NCI-H345 (cell line): ENCODE results near the gene ARHGAP26.

Source experiments
- DNase-seq: peaks from one replicate; lab custom pipeline; 2025; lab: John Stamatoyannopoulos, UW

The ARHGAP26 gene

DNA sequence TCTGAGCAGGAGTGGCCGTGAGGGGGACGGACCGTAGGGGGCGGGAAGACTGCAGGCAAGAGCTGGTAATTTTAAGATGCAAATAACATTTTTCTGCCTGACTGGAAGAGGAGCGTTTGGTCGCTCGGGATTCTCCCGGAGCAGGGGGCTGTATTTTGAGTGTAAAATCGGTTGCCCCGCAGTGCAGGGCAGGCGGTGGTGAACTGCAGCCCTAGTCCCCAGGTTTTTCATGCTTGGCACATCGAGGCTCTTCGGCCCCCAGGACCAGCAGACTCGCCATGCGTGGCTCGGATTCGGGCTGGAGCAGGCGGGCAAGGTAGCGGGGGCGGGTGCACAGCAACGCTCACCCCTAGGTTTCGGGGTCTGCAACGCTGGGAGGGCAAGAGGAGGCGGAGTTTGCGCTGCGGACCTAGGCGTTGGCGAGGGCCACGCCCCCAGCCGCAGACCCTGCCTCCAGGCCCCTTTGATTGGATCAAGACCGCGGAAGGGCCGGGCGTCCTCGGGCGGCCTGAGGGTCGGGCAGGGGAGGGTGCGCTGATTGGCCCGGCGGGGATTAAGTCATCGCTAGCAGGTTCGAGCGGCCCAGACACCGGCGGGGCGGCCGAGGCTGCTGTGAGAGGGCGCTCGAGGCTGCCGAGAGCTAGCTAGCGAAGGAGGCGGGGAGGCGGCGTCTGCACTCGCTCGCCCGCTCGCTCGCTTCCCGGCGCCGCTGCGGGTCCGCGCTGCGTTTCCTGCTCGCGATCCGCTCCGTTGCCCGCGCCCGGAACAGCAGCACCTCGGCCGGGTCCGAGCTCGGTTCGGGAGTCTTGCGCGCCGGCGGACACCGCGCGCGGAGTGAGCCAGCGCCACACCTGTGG lies at the start of gene ARHGAP26:
Gene ARHGAP26 (plus strand): TSS at position 585 of the 857 bp plus-strand sequence. CDS start 385 bp downstream, outside the sequence.
- peak; percentile 98 for DNase-seq

DNA sequence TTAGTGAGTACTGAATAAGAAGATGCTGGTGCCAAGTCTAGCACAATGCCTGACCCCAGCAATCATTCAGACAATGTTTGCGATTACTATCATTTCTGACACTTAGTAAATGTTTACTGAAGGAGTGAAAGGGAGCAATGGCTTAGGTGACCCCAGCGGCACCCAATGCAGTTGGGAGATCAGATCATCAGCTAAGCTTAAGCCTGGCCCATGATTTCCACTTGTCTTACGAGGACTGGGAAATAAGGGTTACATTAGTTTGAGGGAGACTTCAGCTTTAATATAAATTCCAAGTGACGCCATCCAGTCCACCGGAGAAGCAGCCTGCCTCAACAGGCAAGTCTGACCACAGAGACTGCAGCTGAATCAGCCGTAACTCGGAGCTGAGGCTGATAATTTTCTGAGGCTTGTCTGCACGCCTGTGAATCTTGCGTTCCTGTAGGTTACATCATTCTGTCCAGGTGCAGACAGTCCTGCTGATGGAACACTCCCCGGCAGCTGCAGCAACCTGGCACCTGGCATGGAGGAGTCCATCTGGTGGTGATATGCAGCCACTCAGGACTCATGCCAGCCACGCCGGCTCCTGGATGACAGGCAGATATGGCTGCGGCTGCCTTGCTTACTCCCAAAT lies 49.4 kb upstream of the ARHGAP26 start:
- peak; percentile 86 for DNase-seq

GRCh38 chr5:142722146-142722545 lies 48.0 kb upstream of the ARHGAP26 start:
- no peak for DNase-seq

DNA sequence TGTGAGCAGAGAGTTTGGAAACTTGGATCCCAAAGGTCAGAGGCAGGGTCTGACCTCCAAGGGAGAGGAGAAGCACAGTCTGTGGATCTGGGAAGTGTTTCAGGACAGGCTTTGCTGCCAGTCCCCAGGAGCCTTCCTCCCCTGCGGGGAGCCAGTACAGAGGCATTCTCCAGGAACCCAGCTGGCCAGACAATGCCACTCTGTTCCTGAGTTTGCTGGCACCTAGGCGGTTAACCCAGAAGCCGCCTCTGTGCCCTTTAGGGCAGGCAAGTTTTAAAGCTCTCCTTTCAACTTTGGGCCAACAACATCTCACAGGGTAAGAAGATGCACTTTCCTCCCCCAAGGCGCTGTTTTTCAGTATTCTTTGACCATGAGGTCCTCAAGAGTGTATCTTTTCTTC lies 47.3 kb upstream of the ARHGAP26 start:
- DNase-seq: no peak

DNA sequence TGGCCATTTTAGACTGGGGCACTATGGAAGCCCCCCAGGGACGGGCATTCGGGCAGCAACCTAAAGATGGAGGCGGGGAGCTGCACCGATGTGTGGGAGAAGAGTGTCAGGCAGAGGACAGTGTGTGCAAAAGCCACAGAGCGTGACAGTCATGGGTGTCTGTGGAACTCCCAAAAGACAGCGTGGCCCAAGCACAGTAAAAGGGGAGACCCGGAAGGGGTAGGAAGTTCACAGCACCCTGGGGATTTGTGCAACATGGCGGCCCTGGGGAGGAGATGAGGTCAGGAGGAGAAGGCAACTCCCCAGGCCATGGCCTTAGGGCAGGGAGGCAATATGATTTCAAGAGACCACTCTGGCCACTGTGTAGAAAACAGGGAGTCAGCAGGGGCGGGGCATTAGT lies 45.4 kb upstream of the ARHGAP26 start:
- DNase-seq: no peak

- DNase-seq: no peak
These were observed 44.7 kb upstream of the ARHGAP26 start for GRCh38 chr5:142725231-142726187.

DNA sequence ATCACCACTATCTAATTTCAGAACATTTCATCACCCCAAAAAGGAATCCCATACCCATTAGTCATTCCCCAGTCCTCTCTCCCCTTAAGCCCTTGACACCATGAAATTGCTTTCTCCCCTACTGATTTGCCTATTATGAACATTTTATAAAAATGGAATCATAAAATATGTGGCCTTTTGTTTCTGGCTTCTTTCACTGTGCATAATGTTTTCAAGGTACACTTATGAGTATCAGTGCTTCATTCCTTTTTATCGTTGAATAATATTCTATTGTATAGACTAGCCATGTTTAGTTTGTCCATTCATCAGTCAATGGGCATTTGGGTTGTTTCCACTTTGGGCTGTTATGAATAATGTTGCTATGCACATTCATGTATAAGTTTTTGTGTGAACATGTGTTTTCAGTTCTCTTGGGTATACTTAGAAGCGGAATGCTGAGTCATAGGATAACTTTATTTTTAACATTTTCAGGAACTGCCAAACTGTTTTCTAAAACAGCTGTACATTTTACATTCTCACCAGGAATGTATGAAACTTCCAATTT lies 43.9 kb upstream of the ARHGAP26 start:
- no peak for DNase-seq

DNA sequence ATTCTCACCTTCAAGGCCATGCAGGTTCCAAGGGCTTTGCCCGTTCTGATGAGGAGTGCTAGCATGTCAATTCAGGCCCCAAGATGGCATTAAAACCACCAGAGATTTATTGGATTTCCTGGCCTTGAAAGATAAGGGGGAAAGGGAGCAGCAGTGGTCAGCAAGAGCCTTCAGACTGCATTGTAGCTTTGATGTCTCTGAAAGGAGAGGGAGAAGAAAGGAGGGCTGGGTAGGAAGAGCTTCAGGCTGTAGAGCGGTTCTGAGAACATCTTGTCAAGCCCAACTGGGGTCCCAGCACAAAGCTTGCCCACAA lies 42.5 kb upstream of the ARHGAP26 start:
- no peak for DNase-seq

DNA sequence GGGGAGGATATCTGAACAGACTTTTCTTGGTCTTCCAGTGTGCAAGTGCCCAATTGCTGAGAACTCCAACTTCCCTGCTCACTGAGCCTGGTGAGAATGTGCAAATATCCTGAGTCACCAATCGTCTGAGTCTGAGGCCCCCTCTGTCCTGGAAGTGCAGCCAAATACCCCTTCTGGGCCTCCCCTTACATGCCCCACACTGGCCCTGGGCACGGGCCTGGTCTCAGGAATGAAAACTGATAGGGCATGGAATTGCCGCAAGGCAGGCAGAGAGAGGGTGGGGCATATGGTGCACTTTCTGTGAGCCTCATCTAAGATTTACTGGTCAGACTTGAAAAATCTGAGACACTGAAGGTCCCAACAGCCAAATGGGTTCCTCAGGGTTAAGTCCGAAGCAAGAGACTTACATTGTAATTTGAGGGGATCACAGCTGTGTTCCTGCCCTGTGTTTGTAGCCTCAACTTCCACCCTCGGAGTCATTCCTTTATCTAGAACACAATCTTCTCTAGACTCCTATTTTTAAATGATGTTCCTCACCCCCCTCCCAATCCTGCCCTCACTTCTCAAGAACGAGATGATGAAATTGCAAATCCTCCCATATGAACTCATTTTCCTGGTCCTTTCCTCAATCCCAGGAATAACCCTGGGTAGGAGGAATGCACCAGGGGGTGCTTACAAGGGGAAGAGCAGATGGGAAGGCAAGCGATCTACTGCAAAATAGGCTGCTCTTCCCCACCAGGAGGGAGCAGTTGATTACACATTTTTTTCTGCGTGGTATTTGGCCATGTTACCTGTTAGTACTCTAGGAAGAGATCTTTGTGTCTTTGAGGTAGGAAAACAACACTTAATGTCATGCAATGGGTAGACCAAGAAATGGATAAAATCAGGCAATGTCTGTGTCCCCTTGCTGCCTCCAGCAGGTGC lies 34.6 kb upstream of the ARHGAP26 start:
- no peak for DNase-seq

DNA sequence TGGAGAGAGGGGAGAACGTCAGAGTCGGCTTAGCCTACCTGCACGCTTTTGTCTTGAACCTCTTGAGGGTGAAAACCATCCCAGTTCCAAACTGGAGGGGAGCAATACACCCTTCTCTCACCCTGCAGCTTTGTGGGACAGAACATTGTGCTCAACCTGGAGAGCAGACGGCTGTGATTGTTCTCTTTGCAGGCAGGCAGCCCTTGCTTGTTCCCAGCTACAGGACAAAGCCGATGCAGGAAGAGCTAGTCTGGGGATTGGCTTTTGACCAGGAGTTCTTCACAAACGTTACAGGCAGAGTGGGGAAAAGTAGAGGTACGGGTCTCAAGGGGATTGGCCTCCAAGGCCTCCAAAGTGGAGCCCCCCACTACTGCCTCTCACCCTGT lies 33.9 kb upstream of the ARHGAP26 start:
- DNase-seq: peak; percentile 15

DNA sequence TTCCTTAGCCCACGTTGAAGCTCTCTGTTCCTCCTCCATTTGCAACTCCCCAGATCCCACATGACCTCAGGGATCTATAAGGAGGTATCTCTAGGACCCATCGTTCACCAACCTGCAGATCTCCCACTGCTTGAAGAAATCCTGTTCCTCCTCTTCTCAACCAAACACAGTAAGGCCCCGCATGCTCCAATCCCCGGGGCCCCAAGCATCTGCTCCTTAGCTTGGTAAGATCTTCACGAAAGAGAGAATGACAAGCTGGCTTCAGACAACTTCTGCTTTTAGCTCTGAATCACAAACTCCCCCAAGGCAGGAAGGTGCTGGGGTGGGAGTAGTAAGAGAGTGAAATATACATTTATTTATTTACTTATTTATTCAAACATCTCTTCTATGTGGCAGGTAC lies 33.0 kb upstream of the ARHGAP26 start:
- DNase-seq: no peak

DNA sequence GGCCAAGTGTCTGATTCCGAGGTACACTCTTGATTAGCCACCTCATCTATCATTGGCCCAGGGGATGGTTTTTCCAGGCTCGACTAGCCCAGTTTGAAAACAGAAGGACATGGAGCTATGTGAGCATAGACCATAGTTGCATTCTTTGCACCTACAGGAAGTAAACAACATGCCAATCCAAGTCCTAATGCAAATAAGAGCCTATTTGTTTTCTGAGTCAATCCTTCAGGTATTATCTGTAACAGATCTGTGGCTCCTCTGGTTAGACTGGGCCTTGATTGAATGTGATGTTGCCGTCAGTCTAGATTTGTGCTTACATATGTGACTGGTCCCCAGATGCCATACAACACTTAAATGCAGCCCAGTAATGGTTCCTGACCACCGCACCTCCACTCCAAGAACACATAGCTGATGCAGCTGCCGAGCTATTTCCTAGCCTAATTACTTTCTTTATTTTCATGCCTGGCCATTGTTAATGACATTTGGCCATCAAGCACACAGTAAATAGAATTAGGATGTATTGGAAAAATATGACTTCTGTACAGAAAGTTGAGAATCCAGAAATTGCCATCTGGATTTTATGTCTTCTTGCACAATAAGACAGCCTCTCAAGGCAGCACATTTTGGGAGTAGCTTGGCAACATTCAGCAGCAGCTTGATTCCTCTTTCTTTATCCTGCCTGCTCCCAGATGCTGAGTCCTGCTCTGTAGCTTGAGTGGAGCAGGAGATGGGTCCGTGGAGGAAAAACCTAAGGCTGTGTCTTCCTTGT lies 29.5 kb upstream of the ARHGAP26 start:
- no peak for DNase-seq

- no peak for DNase-seq
These were observed 26.4 kb upstream of the ARHGAP26 start for GRCh38 chr5:142743592-142744441.

DNA sequence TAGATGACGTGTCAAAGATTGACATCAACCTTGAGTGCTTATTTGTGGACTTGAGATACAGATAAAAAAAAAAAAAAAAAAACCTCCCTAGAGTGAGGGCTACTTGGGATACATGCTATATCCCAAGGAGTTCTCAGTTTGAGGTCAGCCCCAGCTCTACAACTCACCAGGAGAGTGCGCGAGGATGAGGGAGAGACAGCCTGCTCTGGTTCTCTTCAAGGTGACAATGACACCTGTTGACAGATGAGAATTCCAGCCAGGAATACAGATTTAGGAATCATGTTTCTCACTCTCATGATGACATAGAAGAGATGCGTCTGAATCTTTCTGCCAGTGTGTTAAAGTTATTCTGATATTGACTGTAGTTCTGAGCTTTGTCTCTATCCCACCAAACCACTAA lies 24.9 kb upstream of the ARHGAP26 start:
- DNase-seq: no peak

GRCh38 chr5:142746532-142747433 lies 23.4 kb upstream of the ARHGAP26 start:
- no peak for DNase-seq

DNA sequence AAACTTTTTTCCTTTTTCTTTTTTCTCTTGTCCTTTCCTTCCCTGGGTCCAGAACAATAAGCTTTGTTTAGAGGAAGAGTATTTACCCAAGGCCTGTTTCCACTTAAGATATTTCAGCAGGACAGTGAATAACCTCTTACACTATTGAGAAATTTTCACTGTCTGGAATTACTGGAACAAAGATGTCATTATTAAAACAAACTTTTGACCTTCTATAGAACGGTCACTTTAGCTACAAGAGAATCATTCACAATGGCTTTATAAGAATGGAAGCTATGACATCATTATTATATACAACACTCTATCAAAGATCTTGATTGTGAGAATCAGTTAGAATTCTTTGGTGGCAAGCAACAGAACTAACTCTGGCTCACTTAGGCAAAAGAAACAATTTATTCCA lies 22.0 kb upstream of the ARHGAP26 start:
- no peak for DNase-seq

DNA sequence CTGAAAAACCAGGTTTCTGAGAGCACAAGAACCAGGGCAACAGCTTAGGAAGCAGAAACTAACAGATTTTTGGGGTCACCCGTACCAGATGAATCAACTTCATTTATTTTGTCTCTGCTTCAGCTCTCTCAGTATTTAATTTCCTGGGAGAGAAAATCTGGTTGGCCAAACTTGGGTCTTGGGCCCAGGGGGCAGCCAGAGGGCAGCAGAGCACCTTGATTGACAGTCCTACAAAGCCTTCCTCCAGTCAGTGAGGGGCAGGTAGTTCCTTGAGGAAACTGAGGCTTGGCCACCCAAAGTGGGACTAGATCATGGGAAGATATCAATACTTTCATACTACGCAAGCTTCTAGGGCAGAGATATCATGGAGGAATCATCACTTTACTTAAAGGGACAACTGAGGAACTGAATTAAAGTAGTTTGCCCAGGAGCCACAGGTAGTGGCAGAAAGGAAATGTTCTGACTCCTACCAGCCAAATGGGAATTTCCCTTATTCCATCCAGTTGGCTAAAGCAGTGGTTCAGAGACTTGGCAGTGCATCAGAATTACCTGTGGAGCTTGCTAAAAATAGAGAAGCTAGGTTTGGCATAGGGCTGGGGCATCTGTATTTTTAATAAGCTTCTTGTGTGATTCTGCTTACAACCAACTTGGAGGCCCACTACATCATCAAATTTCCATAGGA lies 21.5 kb upstream of the ARHGAP26 start:
- no peak for DNase-seq

- DNase-seq: no peak
These were observed 20.9 kb upstream of the ARHGAP26 start for GRCh38 chr5:142749321-142749720.
